Activated CD4-positive, alpha-beta T cell treated with anti-CD3 and anti-CD28 coated beads, Interleukin-2, Interleukin-4, amounts not matched to agents 100 ng/mL and 50 ng/mL, durations not matched to agents 16 hours and 8 hours (primary cell): ENCODE data around the gene FIBP.

Source experiments
- DNase-seq: peaks from one replicate; pipeline ENCODE4 v3.0.0-alpha.2; 2020; ENCODE audit warnings: low spot score

The FIBP gene

GRCh38 chr11:65870706-65871681, 17.3 kb downstream of the FIBP start:
- no peak for DNase-seq

GRCh38 chr11:65870307-65870658, 18.0 kb downstream of the FIBP start:
- DNase-seq: no peak

GRCh38 chr11:65869643-65870306, 18.5 kb downstream of the FIBP start:
- DNase-seq: no peak

DNA sequence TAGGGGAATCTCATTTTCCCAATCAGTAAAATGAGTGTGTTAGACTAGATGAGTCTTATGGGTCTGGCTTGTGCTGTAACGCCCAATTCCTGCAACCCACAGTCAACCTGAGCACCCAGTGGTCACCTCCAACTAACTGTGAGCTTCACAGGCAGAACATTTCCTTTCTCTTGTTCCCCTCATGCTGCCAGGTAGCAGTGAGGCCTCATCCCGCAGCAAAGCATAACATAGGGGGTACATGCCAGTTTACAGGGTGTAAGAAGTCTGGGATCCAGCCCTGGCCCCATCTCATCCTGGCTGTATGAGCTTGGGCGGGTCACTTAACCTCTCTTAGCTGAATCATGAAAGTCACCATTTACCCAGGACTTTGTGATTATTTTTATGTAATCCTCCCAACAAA, 19.4 kb downstream of the FIBP start:
- DNase-seq: no peak

- no peak for DNase-seq
Measured at GRCh38 chr11:65868076-65868667, 20.1 kb downstream of the FIBP start.

- no peak for DNase-seq
Measured at GRCh38 chr11:65867284-65868071, 20.8 kb downstream of the FIBP start.

DNA sequence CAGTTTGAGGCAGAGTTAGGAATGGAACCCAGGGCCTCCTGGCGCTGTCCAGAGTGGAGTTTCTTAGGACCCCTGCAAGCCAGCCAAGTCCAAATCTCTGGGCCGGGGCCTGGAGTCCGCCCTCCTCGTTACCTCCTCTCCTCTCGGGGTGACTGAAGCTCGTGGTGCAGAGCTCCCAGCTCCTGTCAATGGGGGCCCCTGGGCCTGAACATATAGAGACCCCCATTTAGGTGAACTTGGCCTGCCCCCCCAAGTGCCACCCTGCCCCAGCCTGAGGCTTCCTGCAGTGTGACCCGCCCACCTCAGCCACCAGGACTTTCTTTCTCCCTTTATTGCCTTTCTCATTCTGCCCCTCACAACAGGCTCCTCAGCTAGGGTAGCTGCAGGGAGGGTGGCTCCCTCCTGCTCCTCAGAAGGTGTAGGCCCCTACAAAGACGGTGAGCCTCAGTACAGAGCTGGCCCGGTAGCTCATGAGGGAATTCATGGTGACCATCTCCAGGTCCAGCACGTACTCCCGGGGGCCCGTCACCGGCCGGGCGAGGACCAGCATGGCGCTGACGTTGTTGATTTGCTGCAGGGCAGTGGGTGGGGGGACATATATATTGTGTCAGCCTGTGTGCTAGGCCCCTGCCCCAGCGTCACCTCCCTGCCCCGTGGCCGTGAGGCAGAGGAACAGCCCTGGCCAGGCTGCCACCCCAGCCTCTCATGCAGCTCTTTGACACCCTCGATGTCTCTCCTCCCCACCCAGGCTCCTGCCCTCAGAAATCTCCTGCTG, 21.6 kb downstream of the FIBP start:
- no peak for DNase-seq

GRCh38 chr11:65865550-65866172, 22.6 kb downstream of the FIBP start:
- no peak for DNase-seq

GRCh38 chr11:65864706-65865471, 23.4 kb downstream of the FIBP start:
- DNase-seq: no peak

GRCh38 chr11:65863889-65864705, 24.2 kb downstream of the FIBP start:
- no peak for DNase-seq

DNA sequence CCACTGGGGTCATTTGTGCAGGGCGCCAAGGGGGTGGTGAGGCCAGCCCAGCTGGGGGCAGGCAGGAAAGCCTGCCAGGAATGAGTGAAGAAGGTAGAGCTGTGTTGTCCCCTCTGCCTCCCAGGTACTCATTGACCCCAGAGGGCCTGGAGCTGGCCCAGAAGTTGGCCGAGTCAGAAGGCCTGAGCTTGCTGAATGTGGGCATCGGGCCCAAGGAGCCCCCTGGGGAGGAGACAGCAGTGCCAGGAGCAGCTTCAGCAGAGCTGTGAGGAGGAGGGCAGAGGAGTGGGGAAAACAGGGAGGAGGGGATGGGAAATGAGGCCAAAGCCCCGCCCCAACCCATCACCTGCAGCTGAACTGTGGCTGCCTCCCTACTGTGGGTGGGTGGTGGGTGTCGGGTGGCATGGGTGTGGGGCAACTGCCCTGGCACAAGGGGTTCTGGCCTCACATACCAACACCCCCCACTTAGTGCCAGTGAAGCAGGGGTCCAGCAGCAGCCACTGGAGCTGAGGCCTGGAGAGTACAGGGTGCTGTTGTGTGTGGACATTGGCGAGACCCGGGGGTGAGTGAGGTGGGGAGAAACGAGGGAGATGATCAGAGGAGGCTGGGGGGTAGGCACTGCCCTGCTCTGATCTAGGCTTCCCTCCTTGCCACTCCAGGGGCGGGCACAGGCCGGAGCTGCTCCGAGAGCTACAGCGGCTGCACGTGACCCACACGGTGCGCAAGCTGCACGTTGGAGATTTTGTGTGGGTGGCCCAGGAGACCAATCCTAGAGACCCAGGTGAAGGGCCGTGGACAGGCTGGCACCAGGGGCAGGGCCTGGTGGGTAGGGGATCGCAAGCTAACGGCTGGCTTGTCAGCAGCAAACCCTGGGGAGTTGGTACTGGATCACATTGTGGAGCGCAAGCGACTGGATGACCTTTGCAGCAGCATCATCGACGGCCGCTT, 25.1 kb downstream of the FIBP start:
- no peak for DNase-seq

GRCh38 chr11:65862191-65862735, 26.0 kb downstream of the FIBP start:
- DNase-seq: no peak

DNA sequence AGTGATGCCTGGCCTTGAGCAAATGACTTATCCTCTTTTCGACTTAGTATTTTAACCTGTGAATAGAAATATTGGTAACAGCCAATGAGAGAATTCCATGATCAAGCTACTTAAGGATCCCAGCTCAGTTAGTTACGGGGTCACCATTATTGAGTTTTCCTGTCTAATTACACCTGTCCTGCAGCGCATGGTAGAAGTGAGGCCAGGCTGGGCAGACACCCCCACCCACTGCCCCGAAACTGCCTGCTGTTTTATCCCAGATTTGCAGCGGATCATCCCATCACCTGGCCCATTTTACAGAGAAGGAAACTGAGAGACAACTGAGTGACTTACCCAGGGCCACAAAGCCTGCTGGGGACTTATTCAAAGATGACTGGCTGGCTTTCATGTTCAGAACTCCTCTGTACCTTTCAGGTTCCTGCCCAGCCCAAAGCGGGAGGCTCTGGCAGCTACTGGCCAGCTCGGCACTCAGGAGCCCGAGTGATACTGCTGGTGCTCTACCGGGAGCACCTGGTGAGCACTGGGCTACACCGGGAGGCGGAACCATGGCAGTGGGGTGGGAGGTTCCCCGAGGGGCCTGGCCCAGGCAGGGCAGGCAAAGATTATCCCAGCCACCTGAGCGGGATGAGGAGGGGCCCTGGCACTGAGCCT, 26.6 kb downstream of the FIBP start:
- DNase-seq: no peak

DNA sequence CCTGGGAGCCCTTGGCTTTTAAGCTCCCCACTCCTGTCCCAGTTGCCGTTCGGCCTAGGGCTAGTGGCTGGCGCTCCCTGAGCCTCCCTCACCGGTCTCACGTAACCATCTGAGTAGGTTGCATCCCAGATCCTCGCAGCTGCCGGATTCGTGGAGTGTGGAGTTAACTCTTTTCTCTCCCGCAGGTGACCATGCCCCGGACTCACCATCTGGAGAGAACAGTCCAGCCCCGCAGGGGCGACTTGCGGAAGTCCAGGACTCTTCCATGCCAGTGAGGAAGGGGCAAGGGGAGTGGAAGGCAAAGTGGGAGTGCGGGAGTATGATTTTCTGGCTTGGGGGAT, 27.1 kb downstream of the FIBP start:
- DNase-seq: no peak

GRCh38 chr11:65860278-65861164, 27.8 kb downstream of the FIBP start, which contains the start of gene MUS81:
Gene MUS81, plus strand, starts transcription at chr11:65860433. Its CDS starts 321 bp downstream, at chr11:65860754.
- peak; percentile 97 for DNase-seq

DNA sequence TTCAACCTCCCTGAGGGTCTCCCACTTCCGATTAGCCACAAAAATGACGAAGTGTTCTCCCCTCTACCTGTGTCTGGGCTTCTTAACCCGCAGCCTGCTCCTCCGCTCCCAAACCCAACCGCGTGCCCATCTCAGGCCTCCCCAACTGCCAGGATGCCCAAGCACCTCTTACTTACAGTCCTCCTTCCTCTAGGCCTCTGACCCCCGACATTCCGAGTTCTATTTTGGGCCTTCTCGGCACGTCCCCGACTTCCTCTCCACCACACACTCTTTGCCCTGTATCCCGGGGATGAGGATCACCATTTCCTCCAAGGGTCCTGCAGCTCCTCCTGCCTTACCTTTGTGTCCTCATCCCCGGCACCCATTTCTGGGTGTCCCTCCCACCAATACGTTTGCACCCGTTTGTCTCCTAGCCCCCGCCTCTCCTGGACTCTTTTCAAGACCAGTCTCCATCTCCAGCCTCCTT, 28.4 kb downstream of the FIBP start:
- no peak for DNase-seq
